GM18858 (cell line): ENCODE data around the gene SPDEF.

Source experiments
- ATAC-seq: cut with Tn5 transposase; IDR thresholded peaks from one replicate; pipeline ENCODE4 v1.9.1; 2021; ENCODE audit not compliant: unreplicated experiment

SPDEF gene

GRCh38 chr6:34517461-34517881 is 38.7 kb downstream of the SPDEF start:
- ATAC-seq, result no peak

GRCh38 chr6:34516391-34517324 is 39.5 kb downstream of the SPDEF start:
- ATAC-seq, result no peak

- ATAC-seq, result no peak
Observed at GRCh38 chr6:34515473-34516387, 40.4 kb downstream of the SPDEF start.

- ATAC-seq, result no peak
Observed at GRCh38 chr6:34514593-34515472, 41.3 kb downstream of the SPDEF start.

GRCh38 chr6:34514112-34514511 is 42.0 kb downstream of the SPDEF start:
- ATAC-seq, result no peak

- no peak for ATAC-seq
Observed at GRCh38 chr6:34513646-34514045, 42.5 kb downstream of the SPDEF start.

- no peak for ATAC-seq
Observed at GRCh38 chr6:34512738-34513115, 43.4 kb downstream of the SPDEF start.

GRCh38 chr6:34511915-34512737 is 44.0 kb downstream of the SPDEF start:
- no peak for ATAC-seq

- no peak for ATAC-seq
Observed at GRCh38 chr6:34511214-34511914, 44.8 kb downstream of the SPDEF start.

- no peak for ATAC-seq
Observed at GRCh38 chr6:34510299-34510698, 45.8 kb downstream of the SPDEF start.

- ATAC-seq, result no peak
Observed at GRCh38 chr6:34509782-34510181, 46.3 kb downstream of the SPDEF start.

GRCh38 chr6:34508425-34508824 is 47.7 kb downstream of the SPDEF start:
- ATAC-seq, result no peak

- ATAC-seq, result no peak
Observed at GRCh38 chr6:34506718-34507117, 49.4 kb downstream of the SPDEF start.

GRCh38 chr6:34497411-34497810 is 58.7 kb downstream of the SPDEF start:
- ATAC-seq, result no peak

- no peak for ATAC-seq
Observed at GRCh38 chr6:34496103-34496685, 59.9 kb downstream of the SPDEF start.

GRCh38 chr6:34494973-34495372 is 61.2 kb downstream of the SPDEF start:
- ATAC-seq, result no peak

GRCh38 chr6:34493344-34493743 is 62.8 kb downstream of the SPDEF start:
- ATAC-seq, result no peak

- ATAC-seq, result no peak
Observed at GRCh38 chr6:34491091-34491430, 65.1 kb downstream of the SPDEF start.
